ENCODE data around the gene MRGPRE.
"Not testable (repeated sequence)": the region's sequence is repeated elsewhere in the genome, so short reads cannot be mapped to it uniquely, and the experiment has no call there.

Gene MRGPRE, protein sequence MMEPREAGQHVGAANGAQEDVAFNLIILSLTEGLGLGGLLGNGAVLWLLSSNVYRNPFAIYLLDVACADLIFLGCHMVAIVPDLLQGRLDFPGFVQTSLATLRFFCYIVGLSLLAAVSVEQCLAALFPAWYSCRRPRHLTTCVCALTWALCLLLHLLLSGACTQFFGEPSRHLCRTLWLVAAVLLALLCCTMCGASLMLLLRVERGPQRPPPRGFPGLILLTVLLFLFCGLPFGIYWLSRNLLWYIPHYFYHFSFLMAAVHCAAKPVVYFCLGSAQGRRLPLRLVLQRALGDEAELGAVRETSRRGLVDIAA

DNA sequence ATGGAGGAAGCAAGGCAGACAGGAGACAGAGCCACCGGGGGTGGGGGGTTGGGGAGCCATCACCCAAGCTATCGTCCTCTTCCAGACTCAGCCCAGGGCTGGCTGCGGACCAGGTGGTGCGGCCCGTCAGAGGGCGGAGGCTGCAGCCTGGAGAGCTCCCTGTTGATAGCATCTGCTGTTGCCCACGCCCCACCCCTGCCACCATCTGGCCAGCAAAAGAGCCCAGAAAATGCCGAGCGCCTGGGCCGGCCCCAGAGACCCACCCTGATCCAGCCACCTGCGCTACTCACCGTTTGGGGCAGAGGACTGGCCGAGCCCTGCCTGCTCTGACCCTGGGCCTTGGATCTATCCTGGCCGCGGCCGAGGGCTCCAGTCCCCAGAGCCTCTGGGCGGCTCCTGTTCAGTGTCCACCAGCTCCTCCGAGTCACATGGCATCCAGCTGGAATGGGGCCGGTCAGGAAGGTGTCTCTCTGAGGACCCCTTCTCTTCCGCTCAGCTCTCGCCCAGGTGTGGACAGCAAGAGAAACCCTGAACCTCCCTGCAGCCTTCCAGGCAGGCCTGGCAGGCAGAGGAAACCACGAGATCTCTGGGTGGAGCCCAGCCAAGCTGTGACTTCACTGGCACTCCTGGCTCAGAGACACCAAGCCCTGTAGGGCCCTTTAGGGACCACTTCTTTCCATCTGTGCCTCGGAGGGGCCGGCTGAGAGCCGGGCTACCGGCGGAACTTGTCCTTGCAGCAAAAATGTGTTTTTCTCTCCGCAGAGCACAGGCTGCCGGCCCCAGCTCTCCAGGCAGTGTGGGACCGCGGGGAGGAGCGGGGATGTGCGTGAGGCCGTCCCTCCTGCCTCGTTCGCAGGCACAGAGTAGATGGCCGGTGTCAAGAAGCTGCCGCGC is at the start of gene MRGPRE:
MRGPRE (minus strand) TSS at position 567 of the 894 bp plus-strand sequence. CDS start 3,618 bp downstream, outside the sequence.
- no peak for DNase-seq (ENCODE audit: low read depth in 1 of 2, low spot score in 1 of 2)

DNA sequence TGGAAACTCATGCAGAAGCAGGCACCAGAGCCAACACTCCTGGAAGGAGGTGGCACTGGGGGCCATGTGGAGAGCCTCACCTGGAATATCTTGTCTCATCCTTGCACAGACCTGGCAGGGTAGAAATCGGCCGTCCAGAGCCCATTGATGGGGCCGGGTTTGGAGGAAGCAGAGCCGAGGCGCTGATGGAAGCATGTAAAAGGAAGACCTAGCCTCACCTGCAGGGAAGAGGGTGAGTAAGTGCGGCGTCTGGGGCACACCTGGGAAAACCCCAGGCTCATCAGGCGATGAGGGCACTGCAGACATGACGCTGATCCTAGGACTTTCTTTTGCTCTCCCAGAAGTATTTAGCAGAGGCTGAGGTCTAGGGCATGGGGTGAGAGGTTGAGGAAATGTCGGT is 48.9 kb upstream of the MRGPRE start:
- DNase-seq (ENCODE audit: low read depth in 1 of 2, low spot score in 1 of 2), result not testable (repeated sequence)

DNA sequence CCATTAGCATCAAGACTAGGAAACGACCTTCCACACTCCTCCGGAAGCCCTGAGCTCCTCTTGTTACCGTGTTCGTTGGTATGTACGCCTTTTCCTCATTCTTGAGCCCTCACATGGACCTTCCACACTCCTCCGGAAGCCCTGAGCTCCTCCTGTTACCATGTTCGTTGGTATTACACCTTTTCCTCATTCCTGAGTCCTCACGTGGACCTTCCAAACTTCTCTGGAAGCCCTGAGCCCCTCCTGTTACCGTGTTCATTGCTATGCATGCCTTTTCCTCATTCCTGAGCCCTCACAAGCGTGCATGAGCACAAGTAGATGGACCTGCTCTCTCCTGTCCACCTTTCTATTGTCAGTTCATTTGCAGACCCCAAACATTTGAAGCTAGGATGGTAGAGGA is 48.4 kb upstream of the MRGPRE start:
- DNase-seq (ENCODE audit: low read depth in 1 of 2, low spot score in 1 of 2), result not testable (repeated sequence)

DNA sequence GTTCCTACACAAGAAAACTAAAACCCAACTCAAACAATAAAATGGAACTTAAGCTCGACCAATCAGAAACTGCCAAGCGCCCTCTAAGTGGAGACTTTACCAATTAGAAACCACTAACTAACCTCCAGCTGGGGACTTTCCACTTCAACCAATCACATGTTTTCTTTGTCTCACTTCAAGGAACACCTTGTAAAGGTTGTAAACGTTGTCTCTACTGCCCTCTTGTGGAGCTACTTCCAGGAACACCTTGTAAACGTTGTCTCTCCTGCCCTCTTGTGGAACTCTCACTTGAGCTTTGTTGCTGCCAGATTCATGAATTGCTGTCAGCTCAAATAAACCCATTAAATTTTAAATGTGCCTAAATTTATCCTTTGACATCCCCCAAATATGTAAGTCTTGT is 46.7 kb upstream of the MRGPRE start:
- DNase-seq (ENCODE audit: low read depth in 1 of 2, low spot score in 1 of 2), result not testable (repeated sequence)

DNA sequence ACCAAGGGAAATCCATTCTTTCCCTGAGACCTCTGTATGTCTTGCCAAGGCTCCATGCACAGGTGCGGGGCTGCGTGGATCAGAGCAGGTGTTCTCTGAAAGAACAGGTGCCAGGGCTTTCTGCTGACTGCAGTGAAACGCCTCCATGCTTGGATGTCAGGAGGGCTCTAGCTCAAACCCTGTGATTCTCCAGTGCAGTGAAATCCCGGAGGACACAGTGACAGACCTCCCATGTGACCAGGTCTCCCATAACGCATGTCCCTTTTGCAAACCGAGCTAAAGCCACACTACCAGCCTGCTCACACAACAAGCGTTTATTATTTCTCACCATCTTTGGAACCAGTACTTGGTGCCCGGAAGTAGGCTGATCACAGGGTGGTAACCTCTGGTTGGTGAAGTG is 41.4 kb upstream of the MRGPRE start:
- not testable (repeated sequence) for DNase-seq (ENCODE audit: low read depth in 1 of 2, low spot score in 1 of 2)

DNA sequence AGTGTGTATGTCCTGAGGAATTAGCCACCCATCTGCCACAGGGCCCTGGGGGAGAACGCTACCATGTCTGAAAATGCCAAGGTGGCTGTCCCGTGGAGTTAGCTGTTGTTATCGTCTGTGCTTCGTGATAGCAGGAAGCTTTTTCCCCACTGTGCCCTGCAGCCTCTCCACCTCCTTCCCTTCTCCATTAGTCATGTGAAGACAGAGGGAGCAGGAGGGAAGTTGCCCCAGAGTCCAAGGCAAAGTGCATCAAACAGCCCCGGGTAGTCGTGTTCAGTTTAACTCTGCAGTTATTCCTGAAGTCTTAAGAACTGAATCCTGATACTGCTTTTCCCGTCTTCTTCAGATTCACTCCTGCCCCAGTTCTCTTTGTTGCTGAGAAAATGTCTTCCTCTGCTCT is 30.3 kb upstream of the MRGPRE start:
- not testable (repeated sequence) for DNase-seq (ENCODE audit: low read depth in 1 of 2, low spot score in 1 of 2)

DNA sequence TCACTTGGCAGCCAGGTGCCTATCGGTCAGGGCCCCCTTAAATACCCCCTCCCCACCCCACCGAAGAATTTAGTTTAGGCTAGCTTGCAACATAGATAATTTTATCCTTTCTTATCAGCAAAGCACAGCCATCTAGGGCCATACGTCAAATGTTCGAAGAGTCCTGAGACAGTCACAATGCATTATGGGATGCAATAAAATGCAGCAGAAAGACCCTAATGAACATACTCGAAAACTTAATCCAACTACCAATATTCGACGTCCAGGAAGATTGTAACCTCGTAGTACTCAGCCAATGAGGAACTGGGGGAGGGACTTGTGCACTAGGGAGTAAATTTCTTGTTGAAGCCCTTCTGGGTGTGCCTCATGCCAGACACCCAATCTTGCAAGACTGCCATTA is 29.6 kb upstream of the MRGPRE start:
- DNase-seq (ENCODE audit: low read depth in 1 of 2, low spot score in 1 of 2), result not testable (repeated sequence)

DNA sequence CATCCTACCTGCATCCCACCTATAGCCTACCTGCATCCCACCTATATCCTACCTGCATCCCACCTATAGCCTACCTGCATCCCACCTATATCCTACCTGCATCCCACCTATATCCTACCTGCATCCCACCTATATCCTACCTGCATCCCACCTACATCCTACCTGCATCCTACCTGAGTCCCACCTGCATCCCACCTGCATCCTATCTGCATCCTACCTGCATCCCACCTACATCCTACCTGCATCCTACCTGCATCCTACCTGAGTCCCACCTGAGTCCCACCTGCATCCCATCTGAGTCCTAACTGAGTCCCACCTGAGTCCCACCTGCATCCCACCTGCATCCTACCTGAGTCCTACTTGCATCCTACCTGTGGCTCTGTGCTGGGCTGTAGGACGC is 25.3 kb upstream of the MRGPRE start:
- DNase-seq (ENCODE audit: low read depth in 1 of 2, low spot score in 1 of 2), result not testable (repeated sequence)

DNA sequence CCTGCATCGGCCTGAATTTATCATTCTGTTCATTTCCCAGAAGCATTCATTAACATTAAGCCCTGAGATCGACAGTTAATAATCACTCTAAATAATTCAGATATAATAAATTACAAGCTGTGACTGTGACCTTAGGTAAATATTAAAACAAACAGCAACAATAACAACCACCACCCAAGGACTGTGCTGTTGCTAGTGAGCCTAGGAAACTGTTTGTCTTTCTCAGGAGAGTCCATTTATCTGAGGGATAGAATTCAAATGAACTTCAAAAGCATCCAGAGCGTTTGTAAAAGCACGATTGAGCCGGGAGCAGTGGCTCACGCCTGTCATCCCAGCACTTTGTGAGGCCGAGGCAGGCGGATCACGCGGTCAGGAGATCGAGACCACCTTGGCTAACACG is 23.0 kb upstream of the MRGPRE start:
- DNase-seq (ENCODE audit: low read depth in 1 of 2, low spot score in 1 of 2), result not testable (repeated sequence)

DNA sequence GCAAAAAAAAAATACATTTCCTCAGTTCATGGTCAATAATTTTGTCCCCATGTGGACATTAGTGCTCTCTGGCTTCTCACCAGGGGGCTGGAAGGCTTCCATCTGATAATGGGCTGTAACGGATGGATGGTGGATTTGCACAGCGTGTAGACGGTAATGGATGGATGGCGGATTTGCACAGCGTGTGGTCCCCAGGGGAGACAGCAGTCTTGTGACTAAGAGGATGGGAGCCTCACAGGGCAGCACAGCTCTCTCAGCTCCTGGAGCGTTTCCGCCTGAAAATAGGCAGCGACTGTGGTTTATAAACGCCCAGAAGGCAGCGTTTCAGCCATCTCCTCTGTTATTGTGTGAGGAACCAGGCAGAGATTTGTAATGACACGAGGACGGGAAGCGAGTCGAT is 22.6 kb upstream of the MRGPRE start:
- DNase-seq (ENCODE audit: low read depth in 1 of 2, low spot score in 1 of 2), result not testable (repeated sequence)

DNA sequence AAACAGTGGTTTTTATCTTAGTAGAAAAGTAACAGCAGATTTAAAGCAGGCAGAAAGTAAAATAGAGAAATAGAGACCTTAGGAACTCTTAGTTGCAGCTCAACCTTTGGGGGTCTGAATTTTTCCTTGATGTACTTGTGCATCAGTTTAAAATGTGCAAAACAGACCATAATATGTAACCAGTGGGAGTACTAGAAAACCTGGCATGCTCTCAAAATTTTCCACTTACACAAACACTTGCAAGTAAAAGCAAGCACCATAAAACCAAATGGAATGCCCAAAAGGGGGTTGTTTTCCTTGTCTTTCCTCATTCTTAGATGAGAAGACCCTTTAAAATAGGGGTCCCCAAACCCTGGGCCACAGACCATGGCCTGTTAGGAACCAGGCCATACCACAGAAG is 12.9 kb upstream of the MRGPRE start:
- DNase-seq (ENCODE audit: low read depth in 1 of 2, low spot score in 1 of 2), result no peak

DNA sequence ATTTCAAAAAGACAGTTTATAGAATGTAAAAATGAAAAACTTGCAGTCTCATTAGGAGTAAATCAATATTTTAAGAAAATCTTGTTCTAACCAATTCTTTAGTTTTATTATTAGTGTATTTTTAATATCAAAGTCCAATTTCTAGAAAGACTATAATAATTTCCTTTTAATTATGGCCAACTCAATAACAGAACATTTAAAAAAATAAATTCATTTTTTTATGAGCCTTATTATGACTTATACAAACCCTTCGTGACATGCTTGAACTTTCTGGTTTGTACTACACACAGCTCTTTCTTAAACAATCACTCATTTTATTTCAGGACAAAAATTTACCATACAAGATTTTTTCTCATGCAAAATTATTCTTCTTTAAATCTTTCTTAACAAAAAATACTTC is 11.7 kb upstream of the MRGPRE start:
- no peak for DNase-seq (ENCODE audit: low read depth in 1 of 2, low spot score in 1 of 2)

DNA sequence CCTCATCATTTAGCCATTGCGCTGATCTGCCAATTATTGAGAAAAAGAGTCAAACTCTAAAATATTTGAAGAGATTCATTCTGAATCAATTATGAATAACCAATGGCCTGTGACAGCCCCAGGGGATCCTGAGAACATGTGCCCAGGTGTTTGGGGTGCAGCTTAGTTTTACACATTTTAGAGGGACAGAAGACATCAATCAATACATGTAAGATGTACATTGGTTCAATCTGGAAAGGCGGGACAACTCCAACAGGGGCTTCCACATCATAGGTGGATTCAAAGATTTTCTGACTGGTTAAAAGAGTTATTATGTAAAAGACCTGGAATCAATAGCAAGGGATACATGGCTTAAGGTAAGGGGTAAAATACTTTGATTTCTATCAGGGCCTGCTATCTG is 4.9 kb upstream of the MRGPRE start:
- no peak for DNase-seq (ENCODE audit: low read depth in 1 of 2, low spot score in 1 of 2)

DNA sequence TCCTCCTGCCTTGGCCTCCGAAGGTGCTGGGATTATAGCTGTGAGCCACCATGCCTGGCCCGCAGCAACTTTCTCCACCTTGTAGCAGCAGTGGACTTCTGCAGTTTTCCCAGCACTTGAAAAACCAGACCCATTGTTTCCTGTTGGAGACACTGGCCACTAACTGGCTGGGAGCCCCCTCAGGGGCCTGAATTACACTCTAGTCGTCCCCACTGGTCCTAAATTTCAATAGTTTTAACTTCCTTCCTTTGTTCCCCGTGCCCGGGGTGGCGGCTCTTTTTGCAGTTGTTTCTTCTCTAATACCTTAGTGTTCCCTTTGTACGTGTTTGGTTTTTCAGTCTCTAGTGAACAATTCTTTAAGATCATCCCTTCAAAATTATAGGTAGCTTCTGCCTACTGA is 2.6 kb upstream of the MRGPRE start:
- no peak for DNase-seq (ENCODE audit: low read depth in 1 of 2, low spot score in 1 of 2)

DNA sequence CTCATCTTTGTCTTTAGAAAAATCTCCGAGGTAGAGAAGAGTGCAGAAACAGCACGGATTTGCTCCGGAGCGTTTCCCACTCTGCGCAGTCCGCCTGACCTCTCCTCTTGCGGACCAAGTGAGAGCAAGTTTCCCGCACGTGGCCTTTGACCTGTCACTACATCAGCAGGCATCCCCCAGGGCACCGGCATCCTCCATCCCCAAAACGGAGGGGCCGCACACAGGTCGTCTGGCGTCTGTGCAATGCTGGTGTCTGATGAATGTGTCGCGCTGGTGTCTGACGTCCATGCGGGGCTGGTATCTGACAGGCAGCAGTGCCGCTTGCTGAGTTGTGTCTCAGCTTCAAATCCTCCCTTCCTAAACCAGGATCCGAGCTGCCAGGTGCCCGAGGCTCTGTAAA is 739 bp upstream of the MRGPRE start:
- DNase-seq (ENCODE audit: low read depth in 1 of 2, low spot score in 1 of 2), result no peak

DNA sequence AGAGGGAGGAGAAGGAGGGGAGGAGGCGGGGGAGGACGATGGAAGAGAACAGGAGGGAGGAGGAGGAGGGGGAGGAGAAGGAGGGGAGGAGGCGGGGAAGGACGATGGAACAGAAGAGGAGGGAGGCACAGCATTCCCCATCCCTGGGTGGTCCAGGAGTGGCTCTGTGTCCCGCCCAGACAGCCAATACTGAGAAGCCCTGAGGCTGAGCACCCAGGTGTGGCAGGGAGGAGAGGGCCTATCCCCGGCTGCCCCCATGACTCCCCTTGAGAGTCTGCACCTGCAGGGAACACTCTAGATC is 717 bp downstream of the MRGPRE start:
- DNase-seq (ENCODE audit: low read depth in 1 of 2, low spot score in 1 of 2), result no peak

DNA sequence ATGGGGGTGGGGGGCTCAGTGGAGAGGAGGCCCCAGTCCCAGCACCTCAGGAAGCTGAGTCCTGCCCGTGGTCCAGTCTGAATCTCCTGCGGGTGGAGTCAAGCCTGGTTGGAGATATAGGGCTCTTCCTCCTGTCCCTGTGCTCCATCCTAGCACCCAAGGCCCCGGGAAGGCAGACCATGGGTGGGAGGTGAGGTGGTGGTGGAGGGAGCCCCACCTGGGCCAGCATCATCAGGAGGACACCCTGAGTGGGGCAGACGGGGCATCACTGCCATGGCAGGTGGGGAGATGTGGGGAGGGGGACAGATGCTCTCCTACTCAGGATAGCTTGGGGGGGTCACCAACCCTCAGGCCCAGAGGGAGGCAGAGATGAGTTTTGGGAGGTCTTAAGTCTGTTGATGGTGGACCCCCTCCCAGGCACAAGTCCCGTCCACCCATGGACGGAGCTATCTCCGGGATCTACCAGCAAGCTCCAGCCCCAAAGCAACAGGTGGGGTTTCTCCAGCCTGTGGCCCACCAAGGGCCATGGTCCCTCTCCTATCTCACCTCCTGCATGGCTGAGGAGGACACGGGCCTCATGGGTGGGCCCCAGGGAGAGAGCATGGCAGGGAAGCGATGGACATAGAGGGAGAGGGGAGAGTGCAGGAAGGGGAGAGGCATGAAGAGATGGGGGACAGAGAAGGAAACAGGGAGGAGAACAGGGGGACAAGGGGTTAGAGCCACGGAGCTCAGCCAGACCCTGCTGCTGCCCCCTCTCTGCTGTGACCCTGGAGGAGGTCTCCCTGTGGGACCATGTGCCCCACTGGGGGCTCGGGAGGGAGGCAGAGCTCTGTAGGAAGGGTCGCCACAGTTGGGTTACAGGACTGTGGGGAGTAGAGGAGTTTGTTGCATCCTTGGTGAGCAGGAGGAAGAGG is 1.3 kb downstream of the MRGPRE start:
- no peak for DNase-seq (ENCODE audit: low read depth in 1 of 2, low spot score in 1 of 2)

DNA sequence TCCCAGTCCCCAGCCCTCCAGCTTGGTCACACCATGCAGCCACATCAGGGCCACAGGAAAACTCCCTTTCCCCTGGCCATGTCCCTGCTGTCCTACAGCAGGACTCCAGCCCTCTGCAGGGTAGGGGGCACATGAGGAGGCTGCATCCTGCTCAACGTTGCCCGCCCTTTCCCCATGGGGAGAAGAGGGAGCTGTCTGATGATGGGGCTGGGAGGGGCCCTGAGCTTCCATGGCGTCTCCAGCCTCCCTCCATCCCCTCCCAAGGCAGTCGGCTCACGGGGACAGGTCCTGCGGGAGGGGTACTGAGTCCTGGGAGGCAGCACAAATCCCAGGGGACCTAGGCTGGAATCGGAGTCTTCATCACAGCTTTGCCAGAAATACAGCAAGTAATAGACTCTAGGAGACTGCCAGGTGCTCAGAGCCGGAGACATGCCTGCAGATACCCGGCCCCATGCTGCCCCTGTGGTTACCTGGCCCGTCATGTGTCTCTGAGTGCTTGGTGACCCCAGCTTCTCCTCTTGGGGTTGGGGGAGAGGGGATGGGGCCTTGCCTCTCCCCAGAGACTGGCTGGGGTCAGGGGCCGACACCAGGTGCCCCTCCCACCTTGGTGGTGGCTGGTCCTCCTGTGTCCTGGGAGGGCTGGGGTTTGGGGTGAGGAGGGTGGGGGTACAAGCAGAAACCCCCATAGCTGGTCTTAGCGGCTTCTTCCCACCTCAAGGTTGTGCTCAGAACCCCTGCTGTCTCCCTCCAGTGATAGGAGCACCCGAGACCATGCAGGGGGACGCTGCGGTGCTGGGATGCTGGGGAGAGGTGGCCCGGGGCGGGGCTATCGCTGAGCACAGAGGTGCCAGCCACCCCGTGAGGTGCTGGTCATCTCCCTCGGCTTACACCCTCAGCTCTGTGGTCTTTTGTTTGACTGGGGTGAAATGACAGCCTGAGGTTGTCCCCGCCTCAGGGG is 2.3 kb downstream of the MRGPRE start:
- no peak for DNase-seq (ENCODE audit: low read depth in 1 of 2, low spot score in 1 of 2)

DNA sequence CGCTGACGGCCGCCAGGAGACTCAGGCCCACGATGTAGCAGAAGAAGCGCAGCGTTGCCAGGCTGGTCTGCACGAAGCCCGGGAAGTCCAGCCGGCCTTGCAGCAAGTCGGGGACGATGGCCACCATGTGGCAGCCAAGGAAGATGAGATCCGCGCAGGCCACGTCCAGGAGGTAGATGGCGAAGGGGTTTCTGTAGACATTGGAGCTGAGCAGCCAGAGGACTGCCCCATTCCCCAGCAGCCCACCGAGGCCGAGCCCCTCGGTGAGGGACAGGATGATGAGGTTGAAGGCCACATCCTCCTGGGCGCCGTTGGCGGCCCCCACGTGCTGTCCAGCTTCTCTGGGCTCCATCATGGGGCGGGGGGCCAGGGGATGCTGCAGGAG is 3.8 kb downstream of the MRGPRE start:
- no peak for DNase-seq (ENCODE audit: low read depth in 1 of 2, low spot score in 1 of 2)

Measured in activated T-helper 1 cell treated with anti-CD3 and anti-CD28 coated beads, Interleukin-2, amount 50 U/mL, for 16 hours (primary cell).